Measurements from ENCODE around the gene NOL12.
"Not testable (repeated sequence)": the region's sequence is repeated elsewhere in the genome, so short reads cannot be mapped to it uniquely, and the experiment has no call there.

The NOL12 gene

GRCh38 chr22:37715760-37716159 lies 29.6 kb downstream of the NOL12 start:
- DNase-seq (ENCODE audit: low spot score in 2 of 2) (no peak), ATAC-seq (replicated peaks; ENCODE audit: extremely low read depth, poor library complexity, severe bottlenecking) (no peak)
- Mint-ChIP-seq H3K4me1 (peaks cover 6% of the 10 kb centered on the region), H3K27me3 (no peaks in the 10 kb centered on the region), H3K4me3 (no peak overlapping the region), H3K36me3 (ENCODE audit: insufficient read depth) (peaks cover 1% of the 10 kb centered on the region), H3K9me3 (no peaks in the 10 kb centered on the region), H3K27ac (ENCODE audit: low read depth) (no peak overlapping the region)

DNA sequence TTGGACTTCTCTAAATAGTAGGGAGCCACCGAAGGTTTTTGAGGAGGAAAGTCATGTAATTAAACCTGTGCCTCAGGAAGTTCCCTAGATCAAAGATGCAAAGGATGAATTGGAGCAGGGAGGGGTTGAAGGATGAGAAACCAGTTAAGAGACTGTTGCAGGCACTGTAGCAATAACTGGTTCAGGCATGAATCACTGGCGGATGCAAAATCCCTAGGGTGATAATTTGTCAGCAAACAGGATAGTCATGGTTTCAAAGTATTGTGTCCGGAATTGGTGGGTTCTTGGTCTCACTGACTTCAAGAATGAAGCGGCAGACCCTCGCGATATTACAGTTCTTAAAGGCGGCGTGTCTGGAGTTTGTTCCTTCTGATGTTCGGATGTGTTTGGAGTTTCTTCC lies 30.6 kb downstream of the NOL12 start:
- H3K4me1 Mint-ChIP-seq: peaks cover 6% of the 10 kb centered on the region
- no peaks in the 10 kb centered on the region for H3K27me3 Mint-ChIP-seq
- DNase-seq (ENCODE audit: low spot score in 2 of 2) (no peak), ATAC-seq (replicated peaks; ENCODE audit: extremely low read depth, poor library complexity, severe bottlenecking) (no peak)
- no peak overlapping the region for H3K27ac Mint-ChIP-seq (ENCODE audit: low read depth)
- no peak overlapping the region for H3K4me3 Mint-ChIP-seq
- peaks cover 1% of the 10 kb centered on the region for H3K36me3 Mint-ChIP-seq (ENCODE audit: insufficient read depth)
- no peaks in the 10 kb centered on the region for H3K9me3 Mint-ChIP-seq

GRCh38 chr22:37717235-37717634 lies 31.1 kb downstream of the NOL12 start:
- not testable (repeated sequence) for H3K27ac Mint-ChIP-seq (ENCODE audit: low read depth); ATAC-seq (replicated peaks; ENCODE audit: extremely low read depth, poor library complexity, severe bottlenecking); H3K27me3 Mint-ChIP-seq; DNase-seq (ENCODE audit: low spot score in 2 of 2); H3K4me1 Mint-ChIP-seq; H3K36me3 Mint-ChIP-seq (ENCODE audit: insufficient read depth); H3K4me3 Mint-ChIP-seq; H3K9me3 Mint-ChIP-seq

DNA sequence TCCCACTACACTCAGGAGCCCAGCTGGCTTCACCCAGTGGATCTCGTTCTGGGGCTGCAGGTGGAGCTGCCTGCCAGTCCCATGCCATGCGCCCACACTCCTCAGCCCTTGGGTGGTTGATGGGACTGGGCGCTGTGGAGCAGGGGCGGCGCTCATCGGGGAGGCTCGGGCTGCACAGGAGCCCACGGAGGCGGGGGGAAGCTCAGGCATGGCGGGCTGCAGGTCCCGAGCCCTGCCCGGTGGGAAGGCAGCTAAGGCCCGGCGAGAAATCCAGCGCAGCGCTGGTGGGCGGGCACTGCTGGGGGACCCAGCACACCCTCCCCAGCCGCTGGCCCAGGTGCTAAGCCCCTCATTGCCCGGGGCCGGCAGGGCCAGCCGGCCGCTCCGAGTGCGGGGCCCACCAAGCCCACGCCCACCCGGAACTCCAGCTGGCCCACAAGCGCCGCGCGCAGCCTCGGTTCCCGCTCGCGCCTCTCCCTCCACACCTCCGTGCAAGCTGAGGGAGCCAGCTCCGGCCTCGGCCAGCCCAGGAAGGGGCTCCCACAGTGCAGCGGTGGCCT lies 31.7 kb downstream of the NOL12 start:
- DNase-seq (ENCODE audit: low spot score in 2 of 2); H3K4me1 Mint-ChIP-seq; H3K27me3 Mint-ChIP-seq; H3K36me3 Mint-ChIP-seq (ENCODE audit: insufficient read depth); H3K27ac Mint-ChIP-seq (ENCODE audit: low read depth); H3K4me3 Mint-ChIP-seq; H3K9me3 Mint-ChIP-seq; ATAC-seq (replicated peaks; ENCODE audit: extremely low read depth, poor library complexity, severe bottlenecking): not testable (repeated sequence)

DNA sequence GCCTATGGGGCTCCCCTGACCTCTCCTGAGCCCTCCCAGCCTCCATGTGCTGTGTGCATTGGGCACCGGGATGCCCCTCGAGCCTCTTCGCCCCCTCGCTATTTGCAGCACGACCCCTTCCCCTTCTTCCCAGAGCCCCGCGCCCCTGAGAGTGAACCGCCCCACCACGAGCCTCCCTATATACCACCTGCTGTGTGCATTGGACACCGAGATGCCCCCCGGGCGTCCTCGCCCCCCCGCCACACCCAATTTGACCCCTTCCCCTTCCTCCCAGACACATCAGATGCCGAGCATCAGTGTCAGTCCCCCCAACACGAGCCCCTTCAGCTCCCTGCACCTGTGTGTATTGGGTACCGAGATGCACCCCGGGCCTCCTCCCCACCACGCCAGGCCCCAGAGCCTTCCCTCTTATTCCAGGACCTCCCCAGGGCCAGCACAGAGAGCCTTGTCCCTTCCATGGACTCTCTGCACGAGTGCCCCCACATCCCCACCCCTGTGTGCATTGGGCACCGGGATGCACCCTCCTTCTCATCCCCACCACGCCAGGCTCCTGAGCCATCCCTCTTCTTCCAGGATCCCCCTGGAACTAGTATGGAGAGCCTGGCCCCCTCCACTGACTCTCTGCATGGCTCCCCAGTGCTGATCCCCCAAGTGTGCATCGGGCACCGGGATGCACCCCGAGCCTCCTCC lies 39.6 kb downstream of the NOL12 start:
- no peaks in the 10 kb centered on the region for H3K9me3 Mint-ChIP-seq
- peaks cover 2% of the 10 kb centered on the region for H3K36me3 Mint-ChIP-seq (ENCODE audit: insufficient read depth)
- no peak overlapping the region for H3K4me3 Mint-ChIP-seq
- ATAC-seq (replicated peaks; ENCODE audit: extremely low read depth, poor library complexity, severe bottlenecking): no peak
- DNase-seq (ENCODE audit: low spot score in 2 of 2): no peak
- no peaks in the 10 kb centered on the region for H3K4me1 Mint-ChIP-seq
- H3K27ac Mint-ChIP-seq (ENCODE audit: low read depth): no peak overlapping the region
- no peaks in the 10 kb centered on the region for H3K27me3 Mint-ChIP-seq

- DNase-seq (ENCODE audit: low spot score in 2 of 2) (no peak), ATAC-seq (replicated peaks; ENCODE audit: extremely low read depth, poor library complexity, severe bottlenecking) (no peak)
- no peak overlapping the region for H3K27ac Mint-ChIP-seq (ENCODE audit: low read depth)
- no peaks in the 10 kb centered on the region for H3K9me3 Mint-ChIP-seq
- peaks cover 2% of the 10 kb centered on the region for H3K36me3 Mint-ChIP-seq (ENCODE audit: insufficient read depth)
- H3K27me3 Mint-ChIP-seq: no peaks in the 10 kb centered on the region
- no peak overlapping the region for H3K4me3 Mint-ChIP-seq
- no peaks in the 10 kb centered on the region for H3K4me1 Mint-ChIP-seq
Observed at GRCh38 chr22:37726241-37726887, 40.2 kb downstream of the NOL12 start.

DNA sequence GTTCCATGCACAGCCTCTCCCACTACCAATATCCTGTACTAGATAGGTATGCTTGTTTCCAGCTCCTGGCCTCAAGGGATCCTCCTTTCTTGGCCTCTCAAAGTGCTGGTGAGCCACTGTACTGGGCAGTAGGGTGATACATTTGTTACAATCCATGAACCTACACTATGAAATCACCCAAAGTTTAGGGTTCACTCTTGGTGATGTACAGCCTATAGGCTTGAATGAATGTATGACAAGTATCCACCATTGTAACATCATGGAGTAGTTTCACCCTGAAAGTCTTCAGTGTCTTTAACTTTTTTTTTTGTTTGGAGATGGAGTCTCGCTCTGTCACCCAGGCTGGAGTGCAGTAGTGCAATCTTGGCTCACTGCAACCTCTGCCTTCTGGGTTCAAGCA lies 42.5 kb downstream of the NOL12 start:
- Mint-ChIP-seq H3K4me1 (no peaks in the 10 kb centered on the region), H3K9me3 (no peaks in the 10 kb centered on the region), H3K27ac (ENCODE audit: low read depth) (no peak overlapping the region), H3K36me3 (ENCODE audit: insufficient read depth) (peaks cover 2% of the 10 kb centered on the region), H3K27me3 (no peaks in the 10 kb centered on the region), H3K4me3 (no peak overlapping the region)
- ATAC-seq (replicated peaks; ENCODE audit: extremely low read depth, poor library complexity, severe bottlenecking) (no peak), DNase-seq (ENCODE audit: low spot score in 2 of 2) (no peak)

DNA sequence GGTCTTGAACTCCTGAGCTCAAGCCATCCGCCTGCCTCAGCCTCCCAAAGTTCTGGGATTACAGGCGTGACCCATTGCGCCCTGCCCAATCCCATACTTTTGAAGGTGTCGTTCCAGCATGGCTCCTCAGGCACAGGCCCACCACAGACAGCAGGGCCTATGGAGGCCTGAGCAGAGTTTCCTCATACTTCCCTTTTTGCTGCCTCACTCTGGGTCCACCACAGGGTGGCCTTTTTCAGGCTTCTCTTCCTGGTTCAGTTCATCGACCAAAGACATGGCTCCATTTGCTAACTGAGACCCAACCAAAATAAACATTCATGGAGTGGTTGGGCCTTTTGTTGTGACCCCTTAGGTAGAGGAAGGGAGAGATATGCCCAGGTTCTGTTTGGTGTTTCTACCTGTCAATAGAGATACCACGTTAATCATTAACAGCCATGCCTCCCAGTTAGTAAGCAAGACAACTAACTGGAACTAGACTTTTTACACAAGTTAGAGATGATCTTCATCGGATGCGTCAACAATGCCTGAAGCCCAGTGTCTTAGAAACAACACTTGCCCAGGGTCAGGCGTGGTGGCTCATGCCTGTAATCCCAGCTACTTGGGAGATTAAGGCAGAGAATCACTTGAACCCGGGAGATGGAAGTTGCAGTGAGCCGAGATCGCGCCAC lies 45.8 kb downstream of the NOL12 start:
- H3K36me3 Mint-ChIP-seq (ENCODE audit: insufficient read depth): no peaks in the 10 kb centered on the region
- ATAC-seq (replicated peaks; ENCODE audit: extremely low read depth, poor library complexity, severe bottlenecking) (no peak), DNase-seq (ENCODE audit: low spot score in 2 of 2) (no peak)
- no peak overlapping the region for H3K4me3 Mint-ChIP-seq
- no peak overlapping the region for H3K27ac Mint-ChIP-seq (ENCODE audit: low read depth)
- H3K4me1 Mint-ChIP-seq: no peaks in the 10 kb centered on the region
- H3K9me3 Mint-ChIP-seq: no peaks in the 10 kb centered on the region
- H3K27me3 Mint-ChIP-seq: no peaks in the 10 kb centered on the region

- Mint-ChIP-seq H3K27me3 (peaks cover 4% of the 10 kb centered on the region), H3K27ac (ENCODE audit: low read depth) (no peak overlapping the region), H3K36me3 (ENCODE audit: insufficient read depth) (no peaks in the 10 kb centered on the region), H3K9me3 (no peaks in the 10 kb centered on the region), H3K4me1 (no peaks in the 10 kb centered on the region), H3K4me3 (no peak overlapping the region)
- DNase-seq (ENCODE audit: low spot score in 2 of 2) (no peak), ATAC-seq (replicated peaks; ENCODE audit: extremely low read depth, poor library complexity, severe bottlenecking) (no peak)
Observed at GRCh38 chr22:37732699-37733607, 46.8 kb downstream of the NOL12 start.

- no peaks in the 10 kb centered on the region for H3K9me3 Mint-ChIP-seq
- H3K4me1 Mint-ChIP-seq: no peaks in the 10 kb centered on the region
- no peak overlapping the region for H3K4me3 Mint-ChIP-seq
- peaks cover 6% of the 10 kb centered on the region for H3K27me3 Mint-ChIP-seq
- ATAC-seq (replicated peaks; ENCODE audit: extremely low read depth, poor library complexity, severe bottlenecking): no peak
- no peak overlapping the region for H3K27ac Mint-ChIP-seq (ENCODE audit: low read depth)
- no peak for DNase-seq (ENCODE audit: low spot score in 2 of 2)
- no peaks in the 10 kb centered on the region for H3K36me3 Mint-ChIP-seq (ENCODE audit: insufficient read depth)
Observed at GRCh38 chr22:37733625-37734401, 47.7 kb downstream of the NOL12 start.

DNA sequence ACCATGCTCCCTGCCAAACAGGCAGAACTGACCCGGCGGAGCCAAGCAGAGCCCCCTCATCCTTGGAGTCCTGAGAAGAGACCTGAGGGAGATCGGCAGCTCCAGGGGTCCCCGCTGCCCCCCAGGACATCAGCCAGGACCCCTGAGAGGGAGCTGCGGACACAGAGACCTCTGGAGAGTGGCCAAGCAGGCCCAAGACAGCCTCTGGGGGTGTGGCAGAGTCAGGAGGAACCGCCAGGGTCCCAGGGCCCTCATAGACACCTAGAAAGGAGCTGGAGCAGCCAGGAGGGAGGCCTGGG lies 48.2 kb downstream of the NOL12 start:
- Mint-ChIP-seq H3K9me3 (no peaks in the 10 kb centered on the region), H3K4me3 (no peak overlapping the region), H3K4me1 (no peaks in the 10 kb centered on the region), H3K27me3 (peaks cover 6% of the 10 kb centered on the region), H3K36me3 (ENCODE audit: insufficient read depth) (no peaks in the 10 kb centered on the region), H3K27ac (ENCODE audit: low read depth) (no peak overlapping the region)
- no peak for ATAC-seq (replicated peaks; ENCODE audit: extremely low read depth, poor library complexity, severe bottlenecking)
- DNase-seq (ENCODE audit: low spot score in 2 of 2): no peak

DNA sequence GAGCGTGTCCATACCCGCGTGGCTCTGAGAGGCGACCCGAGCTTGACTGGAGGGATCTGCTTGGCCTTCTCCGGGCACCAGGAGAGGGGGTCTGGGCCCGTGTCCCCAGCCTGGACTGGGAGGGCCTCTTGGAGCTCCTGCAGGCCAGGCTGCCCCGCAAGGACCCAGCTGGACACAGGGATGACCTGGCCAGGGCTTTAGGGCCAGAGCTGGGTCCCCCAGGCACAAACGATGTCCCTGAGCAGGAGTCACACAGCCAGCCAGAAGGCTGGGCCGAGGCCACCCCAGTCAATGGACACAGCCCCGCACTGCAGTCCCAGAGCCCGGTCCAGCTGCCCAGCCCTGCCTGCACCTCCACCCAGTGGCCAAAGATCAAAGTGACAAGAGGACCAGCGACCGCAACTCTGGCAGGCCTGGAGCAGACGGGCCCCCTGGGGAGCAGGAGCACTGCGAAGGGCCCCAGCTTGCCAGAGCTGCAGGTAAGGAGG lies 48.9 kb downstream of the NOL12 start:
- Mint-ChIP-seq H3K4me1 (no peaks in the 10 kb centered on the region), H3K36me3 (ENCODE audit: insufficient read depth) (no peaks in the 10 kb centered on the region), H3K27me3 (peaks cover 6% of the 10 kb centered on the region), H3K27ac (ENCODE audit: low read depth) (no peak overlapping the region), H3K4me3 (no peak overlapping the region), H3K9me3 (no peaks in the 10 kb centered on the region)
- DNase-seq (ENCODE audit: low spot score in 2 of 2): no peak
- ATAC-seq (replicated peaks; ENCODE audit: extremely low read depth, poor library complexity, severe bottlenecking): no peak
